Gastroesophageal sphincter (tissue), 4 donors: Measurements from ENCODE around the gene CTNNA3. TPM values are rescaled to one million over a fixed set of nuclear protein-coding genes. Genes with fewer than 3 reads are reported as not detected.

ENCODE experiments used
- ATAC-seq: fragments of 150-250 bp; one replicate; pipeline ENCODE4 v1.9.1; 2016; ENCODE audit warnings: mild to moderate bottlenecking, moderate library complexity
- H3K27ac ChIP-seq, 4 donors: fragments of 200-600 bp; sonication (generic) in 3 of 4; 1 replicate in 3 of 4; 2 replicates in 1 of 4; pipeline ENCODE4 v1.5.1; 2016 to 2019
- H3K27me3 ChIP-seq: fragments of 200-600 bp; sonication (generic); one replicate; pipeline ENCODE4 v1.5.1; 2019
- H3K36me3 ChIP-seq, 2 donors: fragments of 200-600 bp; sonication (generic); one replicate each; pipeline ENCODE4 v1.5.1; 2019; ENCODE audit warnings: control low read depth in 1 of 2
- H3K4me1 ChIP-seq, 3 donors: fragments of 200-600 bp; sonication (generic); 1 replicate in 2 of 3; 2 replicates in 1 of 3; pipeline ENCODE4 v1.5.1; 2016 to 2019; ENCODE audit warnings: control low read depth in 2 of 3
- H3K4me3 ChIP-seq, 2 donors: fragments of 200-600 bp; sonication (generic); one replicate each; pipeline ENCODE4 v1.5.1; 2019; ENCODE audit warnings: mild to moderate bottlenecking in 1 of 2, moderate library complexity in 1 of 2
- H3K9me3 ChIP-seq, 3 donors: fragments of 200-600 bp; sonication (generic); one replicate each; pipeline ENCODE4 v1.5.1; 2017 to 2019; ENCODE audit warnings: control low read depth in 2 of 3
- CTCF ChIP-seq, 4 experiments: fragments of 200-600 bp in 2 of 4; fragments of 450-650 bp in 2 of 4; sonication (generic) in 1 of 4; IDR thresholded peaks; one replicate each; pipeline ENCODE4 v1.5.1; 2017 to 2019; ENCODE audit warnings: antibody characterized with exemption in 4 of 4, mild to moderate bottlenecking in 2 of 4, moderate library complexity in 2 of 4
- EP300 ChIP-seq: sonication (generic); formaldehyde crosslinking; IDR thresholded peaks from one replicate; pipeline ENCODE4 v1.6.1; 2017; ENCODE audit warnings: antibody characterized with exemption, mild to moderate bottlenecking
- POLR2A ChIP-seq, 2 donors: fragments of 450-650 bp; IDR thresholded peaks; one replicate each; pipeline ENCODE4 v1.6.1; 2017; ENCODE audit warnings: antibody characterized with exemption in 2 of 2, mild to moderate bottlenecking in 2 of 2, moderate library complexity in 1 of 2
- POLR2AphosphoS5 ChIP-seq: sonication (generic); formaldehyde crosslinking; IDR thresholded peaks from one replicate; pipeline ENCODE4 v1.6.1; 2017; ENCODE audit warnings: antibody characterized with exemption
- WGBS, 2 donors: methylation state at CpG; one replicate each; pipeline ENCODE4 v1.1.5; 2018; ENCODE audit warnings: low coverage in 1 of 2; 5-methylcytosine and 5-hydroxymethylcytosine counted together
- total RNA-seq, 4 donors: library from RNA; depleted of rRNA; stranded (reverse); fragments of >200 nt; gene quantifications; one replicate each; pipeline ENCODE4 v1.1.0, GENCODE V29; 2016

Gene CTNNA3
- total RNA-seq, 4 donors from 2014 or later, result 5.1 to 22.0 (median 13.8) TPM

GRCh38 chr10:67520924-67521520, 175.0 kb downstream of the CTNNA3 start:
- Histone ChIP-seq H3K27ac (no peak overlapping the region), H3K9me3 (no peaks in the 10 kb centered on the region), H3K27me3 (no peaks in the 10 kb centered on the region), H3K4me1 (peaks cover 0 to 3% (median 0%) of the 10 kb centered on the region in 3 donors), H3K4me3 (no peak overlapping the region), H3K36me3 (no peaks in the 10 kb centered on the region)
- ATAC-seq, result no peak
- no peak for TF ChIP-seq POLR2A (IDR thresholded peaks at IDR 0.05)
- no peak for TF ChIP-seq POLR2AphosphoS5
- TF ChIP-seq EP300, result no peak
- TF ChIP-seq CTCF (IDR thresholded peaks at IDR 0.05), result peak; percentile 51 to 73 (median 65)
- WGBS, 2 donors, result 1 to 5% methylated on average over 5 of the region's 5 CpGs

GRCh38 chr10:67519434-67519833, 176.6 kb downstream of the CTNNA3 start:
- H3K27ac ChIP-seq, result no peak overlapping the region
- ATAC-seq, result no peak
- TF ChIP-seq POLR2AphosphoS5 (no peak), POLR2A (IDR thresholded peaks at IDR 0.05) (no peak), CTCF (IDR thresholded peaks at IDR 0.05) (no peak), EP300 (no peak)
- no peaks in the 10 kb centered on the region for H3K36me3 ChIP-seq
- no peak overlapping the region for H3K4me3 ChIP-seq
- peaks cover 0 to 3% (median 0%) of the 10 kb centered on the region in 3 donors for H3K4me1 ChIP-seq
- H3K9me3 ChIP-seq, result no peaks in the 10 kb centered on the region
- no peaks in the 10 kb centered on the region for H3K27me3 ChIP-seq
- 67% methylated on average over 2 of the region's 2 CpGs; no CpG with 5 or more reads in 1 of the 2 donors for WGBS, 2 donors

GRCh38 chr10:67518756-67519155, 177.2 kb downstream of the CTNNA3 start:
- H3K27me3 ChIP-seq, result no peaks in the 10 kb centered on the region

GRCh38 chr10:67518043-67518442, 178.0 kb downstream of the CTNNA3 start:
- Histone ChIP-seq H3K9me3 (no peaks in the 10 kb centered on the region), H3K36me3 (no peaks in the 10 kb centered on the region), H3K27ac (no peak overlapping the region), H3K4me3 (no peak overlapping the region), H3K4me1 (peaks cover 0 to 3% (median 0%) of the 10 kb centered on the region in 3 donors), H3K27me3 (no peaks in the 10 kb centered on the region)
- WGBS, 2 donors, result 68 to 81% methylated on average over 4 of the region's 4 CpGs
- TF ChIP-seq POLR2AphosphoS5 (no peak), POLR2A (IDR thresholded peaks at IDR 0.05) (no peak)
- ATAC-seq, result no peak

More at GRCh38 chr10:67518756-67519155, 177.2 kb downstream of the CTNNA3 start:
- no peak overlapping the region for H3K4me3 ChIP-seq
- no peak for TF ChIP-seq POLR2AphosphoS5
- no peak for TF ChIP-seq POLR2A (IDR thresholded peaks at IDR 0.05)
- no peak for TF ChIP-seq CTCF (IDR thresholded peaks at IDR 0.05)
- TF ChIP-seq EP300, result no peak
- no peak for ATAC-seq
- peaks cover 0 to 3% (median 0%) of the 10 kb centered on the region in 3 donors for H3K4me1 ChIP-seq
- H3K36me3 ChIP-seq, result no peaks in the 10 kb centered on the region
- WGBS, 2 donors, result 48 to 64% methylated on average over 4 of the region's 4 CpGs
- H3K9me3 ChIP-seq, result no peaks in the 10 kb centered on the region
- no peak overlapping the region for H3K27ac ChIP-seq

GRCh38 chr10:67506757-67507091, 189.3 kb downstream of the CTNNA3 start:
- Histone ChIP-seq H3K4me3 (no peak overlapping the region), H3K36me3 (no peaks in the 10 kb centered on the region), H3K9me3 (no peaks in the 10 kb centered on the region), H3K27me3 (no peaks in the 10 kb centered on the region), H3K4me1 (no peaks in the 10 kb centered on the region), H3K27ac (no peak overlapping the region)
- TF ChIP-seq CTCF (IDR thresholded peaks at IDR 0.05) (no peak), EP300 (no peak), POLR2AphosphoS5 (no peak), POLR2A (IDR thresholded peaks at IDR 0.05) (no peak)
- ATAC-seq, result no peak
